ENCODE results near the gene TBC1D14. TPM values are rescaled to one million over a fixed set of nuclear protein-coding genes. Genes with fewer than 3 reads are reported as not detected.

Gene TBC1D14
- total RNA-seq, 6 experiments from 2014 or later = 14.1 to 34.8 (median 30.6) TPM

DNA sequence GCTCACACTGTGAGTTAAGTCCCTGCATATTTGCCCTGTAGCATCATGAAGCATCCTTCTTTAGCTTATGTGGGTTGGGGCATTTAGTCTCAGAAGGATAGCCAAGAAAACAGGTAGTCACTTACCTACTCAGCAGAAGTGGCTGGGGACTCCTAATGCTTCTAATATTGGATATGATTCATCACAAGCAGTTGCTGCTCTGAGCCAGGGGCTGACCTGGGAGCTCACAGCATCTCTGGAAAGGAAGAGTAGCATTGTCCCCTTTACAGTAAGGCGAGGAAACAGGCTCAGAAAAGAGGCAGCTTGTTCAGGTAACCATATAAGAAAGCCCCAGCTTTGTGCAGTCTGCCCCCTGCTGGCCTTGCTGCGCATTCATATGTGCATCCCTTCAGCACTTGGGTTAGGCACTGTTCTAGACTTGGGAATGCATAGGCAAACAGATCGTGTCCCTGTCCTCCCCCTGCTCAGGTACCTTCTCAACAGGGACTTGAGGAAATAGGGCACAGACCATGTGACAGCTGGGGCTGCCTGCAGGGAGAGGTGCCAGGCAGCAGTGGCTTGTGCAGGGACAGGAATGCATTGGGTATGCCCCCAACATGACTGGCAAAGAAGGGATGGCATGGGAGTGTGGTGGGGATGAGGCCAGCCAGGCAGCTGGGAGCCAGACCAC is 35.7 kb upstream of the TBC1D14 start:
- intact Hi-C loops (cut with DNase I) = loop anchor here in 1 of 2 donors (5.0 kb wide), 1 partner anchor 152 kb away; no protein-coding TSS in a partner anchor
- ATAC-seq = peak; percentile 82 to 86 (median 85)
- Histone ChIP-seq H3K27me3 (no peaks in the 10 kb centered on the region), H3K36me3 (peaks cover 0 to 75% (median 30%) of the 10 kb centered on the region in 4 donors), H3K27ac (no peak overlapping the region), H3K9me3 (no peaks in the 10 kb centered on the region), H3K4me3 (no peak overlapping the region), H3K4me1 (no peaks in the 10 kb centered on the region)
- DNase-seq = peak; percentile 72 to 78 (median 77)
- no peak for TF ChIP-seq POLR2A (IDR thresholded peaks at IDR 0.05)
- TF ChIP-seq, protein P1, sequence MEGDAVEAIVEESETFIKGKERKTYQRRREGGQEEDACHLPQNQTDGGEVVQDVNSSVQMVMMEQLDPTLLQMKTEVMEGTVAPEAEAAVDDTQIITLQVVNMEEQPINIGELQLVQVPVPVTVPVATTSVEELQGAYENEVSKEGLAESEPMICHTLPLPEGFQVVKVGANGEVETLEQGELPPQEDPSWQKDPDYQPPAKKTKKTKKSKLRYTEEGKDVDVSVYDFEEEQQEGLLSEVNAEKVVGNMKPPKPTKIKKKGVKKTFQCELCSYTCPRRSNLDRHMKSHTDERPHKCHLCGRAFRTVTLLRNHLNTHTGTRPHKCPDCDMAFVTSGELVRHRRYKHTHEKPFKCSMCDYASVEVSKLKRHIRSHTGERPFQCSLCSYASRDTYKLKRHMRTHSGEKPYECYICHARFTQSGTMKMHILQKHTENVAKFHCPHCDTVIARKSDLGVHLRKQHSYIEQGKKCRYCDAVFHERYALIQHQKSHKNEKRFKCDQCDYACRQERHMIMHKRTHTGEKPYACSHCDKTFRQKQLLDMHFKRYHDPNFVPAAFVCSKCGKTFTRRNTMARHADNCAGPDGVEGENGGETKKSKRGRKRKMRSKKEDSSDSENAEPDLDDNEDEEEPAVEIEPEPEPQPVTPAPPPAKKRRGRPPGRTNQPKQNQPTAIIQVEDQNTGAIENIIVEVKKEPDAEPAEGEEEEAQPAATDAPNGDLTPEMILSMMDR (IDR thresholded peaks at IDR 0.05) = peak; percentile 75 to 90 (median 84)
- WGBS (ENCODE audit: insufficient coverage, low coverage, low lambda C conversion rate, missing lambda C conversion rate) = no CpG with 5 or more reads among the region's 3 CpGs

GRCh38 chr4:6874981-6875380 is 34.6 kb upstream of the TBC1D14 start:
- no peak for TF ChIP-seq POLR2A (IDR thresholded peaks at IDR 0.05)
- TF ChIP-seq, protein P1 (IDR thresholded peaks at IDR 0.05) = no peak
- Histone ChIP-seq H3K4me1 (no peaks in the 10 kb centered on the region), H3K36me3 (peaks cover 0 to 81% (median 30%) of the 10 kb centered on the region in 4 donors), H3K4me3 (no peak overlapping the region), H3K27me3 (no peaks in the 10 kb centered on the region), H3K9me3 (no peaks in the 10 kb centered on the region), H3K27ac (no peak overlapping the region)
- 96% methylated on average over 3 of the region's 4 CpGs for WGBS (ENCODE audit: insufficient coverage, low coverage, low lambda C conversion rate, missing lambda C conversion rate)
- intact Hi-C loops (cut with DNase I) = loop anchor here (5.0 kb wide), 1 partner anchor 153 kb away; no protein-coding TSS in a partner anchor
- DNase-seq (no peak), ATAC-seq (no peak)

- peaks cover 0 to 82% (median 30%) of the 10 kb centered on the region in 4 donors for H3K36me3 ChIP-seq
- H3K27me3 ChIP-seq = no peaks in the 10 kb centered on the region
- no peaks in the 10 kb centered on the region for H3K4me1 ChIP-seq
- ATAC-seq (peak; percentile 21 to 64 (median 48)), DNase-seq (no peak)
- no peaks in the 10 kb centered on the region for H3K9me3 ChIP-seq
- intact Hi-C loops (cut with DNase I) = loop anchor here in 1 of 2 donors (5.0 kb wide), 1 partner anchor 153 kb away; no protein-coding TSS in a partner anchor
- H3K27ac ChIP-seq = no peak overlapping the region
- WGBS (ENCODE audit: insufficient coverage, low coverage, low lambda C conversion rate, missing lambda C conversion rate) = 25% methylated on average over 2 of the region's 4 CpGs
- H3K4me3 ChIP-seq = no peak overlapping the region
- TF ChIP-seq, protein P1 (IDR thresholded peaks at IDR 0.05) = no peak
Observed at GRCh38 chr4:6875431-6875831, 34.2 kb upstream of the TBC1D14 start.

- DNase-seq (no peak), ATAC-seq (no peak)
- intact Hi-C loops (cut with DNase I) = loop anchor here in 1 of 2 donors (5.0 kb wide), 1 partner anchor 154 kb away; no protein-coding TSS in a partner anchor
- Histone ChIP-seq H3K9me3 (no peaks in the 10 kb centered on the region), H3K27ac (no peak overlapping the region), H3K4me3 (no peak overlapping the region), H3K27me3 (no peaks in the 10 kb centered on the region), H3K4me1 (no peaks in the 10 kb centered on the region), H3K36me3 (peaks cover 0 to 87% (median 34%) of the 10 kb centered on the region in 4 donors)
- TF ChIP-seq POLR2A (IDR thresholded peaks at IDR 0.05) = no peak
- TF ChIP-seq, protein P1 (IDR thresholded peaks at IDR 0.05) = no peak
- 90% methylated on average over 5 of the region's 5 CpGs for WGBS (ENCODE audit: insufficient coverage, low coverage, low lambda C conversion rate, missing lambda C conversion rate)
Observed at GRCh38 chr4:6876440-6876839, 33.2 kb upstream of the TBC1D14 start.

Data from right lobe of liver (tissue), 6 donors.